Body of pancreas (tissue), 4 donors: ENCODE measurements around the gene F8.
"Not testable (repeated sequence)": the region's sequence is repeated elsewhere in the genome, so short reads cannot be mapped to it uniquely, and the experiment has no call there.

Source experiments
- CTCF ChIP-seq, 7 experiments: fragments of 450-650 bp in 4 of 7; fragments of 200-600 bp in 3 of 7; sonication (generic) in 3 of 7; IDR thresholded peaks; one replicate each; pipeline ENCODE4 v1.5.1; 2016 to 2019; ENCODE audit warnings: antibody characterized with exemption in 7 of 7
- POLR2A ChIP-seq, 3 donors: fragments of 450-650 bp; IDR thresholded peaks; one replicate each; pipeline ENCODE4 v1.6.1; 2016; ENCODE audit warnings: antibody characterized with exemption in 3 of 3, mild to moderate bottlenecking in 2 of 3

DNA sequence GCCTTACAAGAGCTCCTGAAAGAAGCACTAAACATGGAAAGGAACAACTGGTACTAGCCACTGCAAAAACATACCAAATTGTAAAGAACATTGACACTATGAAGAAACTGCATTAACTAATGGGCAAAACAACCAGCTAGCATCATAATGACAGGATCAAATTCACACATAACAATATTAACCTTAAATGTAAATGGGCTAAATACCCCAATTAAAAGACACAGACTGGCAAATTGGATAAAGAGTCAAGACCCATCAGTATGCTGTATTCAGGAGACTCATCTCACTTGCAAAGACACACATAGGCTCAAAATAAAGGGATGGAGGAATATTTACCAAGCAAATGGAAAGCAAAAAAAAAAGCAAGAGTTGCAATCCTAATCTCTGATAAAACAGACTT is 154.0 kb downstream of the F8 start:
- TF ChIP-seq CTCF, POLR2A (IDR thresholded peaks at IDR 0.05): not testable (repeated sequence)
